PC-9 (cell line): ENCODE data around the gene TCF3. TPM values are rescaled to one million over a fixed set of nuclear protein-coding genes. Genes with fewer than 3 reads are reported as not detected.
A peak's percentile ranks its signal among the peaks of the same experiment; 100 is the strongest.

Experiments used
- BruUV-seq: library from RNA; stranded (reverse); fragments of 400-500 nt; replicated peaks from 2 replicates; lab custom pipeline; 2021; lab: Mats Ljungman, UMichigan
- CTCF ChIA-PET: fragments of 300-600 bp; sonication (Branson Sonifier 250); formaldehyde crosslinking; loops from one replicate; lab custom pipeline; 2022; ENCODE audit warnings: antibody characterized with exemption; lab: Charles Lee
- POLR2A ChIA-PET: fragments of 300-600 bp; sonication (Branson Sonifier 250); formaldehyde crosslinking; loops from one replicate; lab custom pipeline; 2022; ENCODE audit warnings: antibody characterized with exemption; ENCODE audit not compliant: unreplicated experiment; lab: Charles Lee
- DNase-seq, 2 experiments: peaks; one replicate each; pipeline versions ENCODE4 v3.0.0 to v3.0.0-alpha.2; 2015 to 2022; ENCODE audit warnings: mixed read lengths in 1 of 2
- H2AFZ ChIP-seq: fragments of 200-600 bp; sonication (generic); 2 replicates; pipeline ENCODE4 v1.8.1; 2017; ENCODE audit warnings: antibody characterized with exemption
- H3F3A ChIP-seq: fragments of 200-600 bp; sonication (generic); 2 replicates; pipeline ENCODE4 v1.8.1; 2017; ENCODE audit warnings: antibody characterized with exemption, mild to moderate bottlenecking, low read depth; ENCODE audit not compliant: insufficient read depth
- H3K27ac ChIP-seq: fragments of 200-600 bp; sonication (generic); 2 replicates; pipeline ENCODE4 v1.6.1; 2016; ENCODE audit warnings: mixed run types
- H3K27me3 ChIP-seq: fragments of 200-600 bp; sonication (generic); 2 replicates; pipeline ENCODE4 v1.6.1; 2016; ENCODE audit warnings: low read depth, mixed run types; ENCODE audit not compliant: insufficient read depth
- H3K36me3 ChIP-seq: fragments of 200-600 bp; sonication (generic); 2 replicates; pipeline ENCODE4 v1.6.1; 2016; ENCODE audit warnings: low read depth, mixed run types
- H3K4me1 ChIP-seq: fragments of 200-600 bp; sonication (generic); replicated peaks from 2 replicates; pipeline ENCODE4 v1.6.1; 2016; ENCODE audit warnings: mixed run types; ENCODE audit not compliant: insufficient read depth
- H3K4me2 ChIP-seq: fragments of 200-600 bp; sonication (generic); 2 replicates; pipeline ENCODE4 v1.6.1; 2017; ENCODE audit warnings: mixed run types
- H3K4me3 ChIP-seq: fragments of 200-600 bp; sonication (generic); 2 replicates; pipeline ENCODE4 v1.6.1; 2016; ENCODE audit warnings: mixed run types
- H3K79me2 ChIP-seq: fragments of 200-600 bp; sonication (generic); 2 replicates; pipeline ENCODE4 v1.6.1; 2017; ENCODE audit warnings: low read depth, mixed run types
- H3K9me2 ChIP-seq: fragments of 200-600 bp; sonication (generic); 2 replicates; pipeline ENCODE4 v1.8.1; 2017; ENCODE audit warnings: mild to moderate bottlenecking; ENCODE audit not compliant: insufficient read depth
- H3K9me3 ChIP-seq: fragments of 200-600 bp; sonication (generic); 2 replicates; pipeline ENCODE4 v1.8.1; 2016; ENCODE audit warnings: low read depth; ENCODE audit not compliant: insufficient read depth
- H4K20me1 ChIP-seq: fragments of 200-600 bp; sonication (generic); 2 replicates; pipeline ENCODE4 v1.8.1; 2017; ENCODE audit not compliant: insufficient read depth
- CTCF ChIP-seq: fragments of 200-600 bp; sonication (generic); conservative IDR thresholded peaks from 2 replicates; pipeline ENCODE4 v1.6.1; 2017; ENCODE audit warnings: mixed run types, antibody characterized with exemption, mild to moderate bottlenecking, moderate library complexity
- EZH2 ChIP-seq: fragments of 200-600 bp; sonication (generic); IDR thresholded peaks from 2 replicates; pipeline ENCODE4 v1.8.0; 2017; ENCODE audit warnings: antibody characterized with exemption, low read depth
- intact Hi-C: fragments of 100-400 bp; cut with micrococcal nuclease; formaldehyde crosslinking; loops from one replicate; pipeline ENCODE4 v1.10.0; 2022; ENCODE audit not compliant: unreplicated experiment
- total RNA-seq: library from RNA; stranded (reverse); gene quantifications from 2 replicates; pipeline ENCODE4 v1.2.3, GENCODE V29; 2021

The TCF3 gene
- total RNA-seq, 1 experiment from 2014 or later: 98.0 TPM

GRCh38 chr19:1591421-1592023 lies 60.9 kb downstream of the TCF3 start:
- Histone ChIP-seq H3K4me1 (peaks cover 7% of the 10 kb centered on the region; the same call in 1 of the 2 replicates), H4K20me1 (peaks cover 11% of the 10 kb centered on the region), H3K36me3 (no peaks in the 10 kb centered on the region), H2AFZ (no peak overlapping the region), H3F3A (peaks cover 42% of the 10 kb centered on the region; the same call in 1 of the 2 replicates), H3K27me3 (no peaks in the 10 kb centered on the region), H3K9me3 (no peaks in the 10 kb centered on the region), H3K9me2 (no peaks in the 10 kb centered on the region), H3K27ac (peak overlapping the region; percentile 88), H3K4me2 (peak overlapping the region; percentile 88), H3K79me2 (peaks cover 46% of the 10 kb centered on the region), H3K4me3 (peak overlapping the region; percentile 78)
- intact Hi-C loops: loop anchor here (2.0 kb wide), 1 partner anchor 185 kb away; the partner anchor contains the start of gene DAZAP1
- CTCF ChIA-PET: interaction anchor here (1.0 to 1.1 kb wide), 2 partner anchors 25 to 46 kb away, joined by 3 to 5 read pairs; no protein-coding TSS in a partner anchor
- BruUV-seq: TSS peak; percentile 58
- POLR2A ChIA-PET: interaction anchor here (1.0 kb wide), 1 partner anchor 14 kb away, joined by 14 read pairs; the partner anchor contains the start of gene UQCR11
- no peak for TF ChIP-seq CTCF
- no peak for TF ChIP-seq EZH2
- no peak for DNase-seq

GRCh38 chr19:1590641-1591397 lies 61.6 kb downstream of the TCF3 start:
- Histone ChIP-seq H3K9me3 (no peaks in the 10 kb centered on the region), H3K27me3 (no peaks in the 10 kb centered on the region), H3K4me3 (peak overlapping the region; percentile 78), H3K27ac (no peak overlapping the region; the same call in 1 of the 2 replicates), H3K4me1 (peaks cover 7% of the 10 kb centered on the region; the same call in 1 of the 2 replicates), H2AFZ (no peak overlapping the region), H3F3A (peaks cover 42% of the 10 kb centered on the region; the same call in 1 of the 2 replicates), H4K20me1 (peaks cover 11% of the 10 kb centered on the region), H3K79me2 (peaks cover 53% of the 10 kb centered on the region), H3K9me2 (no peaks in the 10 kb centered on the region), H3K36me3 (no peaks in the 10 kb centered on the region), H3K4me2 (peak overlapping the region; percentile 88)
- BruUV-seq: no TSS peak
- intact Hi-C loops: loop anchor here (2.0 kb wide), 1 partner anchor 184 kb away; the partner anchor contains the start of gene DAZAP1
- ChIA-PET CTCF (interaction anchor here (1.0 to 1.1 kb wide), 2 partner anchors 24 to 45 kb away, joined by 3 to 5 read pairs; no protein-coding TSS in a partner anchor), POLR2A (interaction anchor here (0.6 to 1.0 kb wide), 2 partner anchors 15 to 100 kb away, joined by 14 to 21 read pairs; partner anchors contain the start of genes REEP6 and UQCR11)
- no peak; the same call in 1 of the 2 replicates for TF ChIP-seq CTCF
- TF ChIP-seq EZH2: no peak
- DNase-seq: no peak

GRCh38 chr19:1587872-1588271 lies 64.5 kb downstream of the TCF3 start:
- Histone ChIP-seq H3K4me1 (peaks cover 7% of the 10 kb centered on the region), H3K4me3 (no peak overlapping the region), H3K36me3 (no peaks in the 10 kb centered on the region), H3K27ac (0 out of 2 replicates have a peak overlapping the region, but pooled peaks have one; percentile 29), H4K20me1 (peaks cover 11% of the 10 kb centered on the region), H2AFZ (no peak overlapping the region), H3F3A (peaks cover 37% of the 10 kb centered on the region; the same call in 1 of the 2 replicates), H3K4me2 (no peak overlapping the region), H3K9me2 (no peaks in the 10 kb centered on the region), H3K27me3 (no peaks in the 10 kb centered on the region), H3K9me3 (no peaks in the 10 kb centered on the region), H3K79me2 (peaks cover 59% of the 10 kb centered on the region)
- no peak for TF ChIP-seq EZH2
- no peak for TF ChIP-seq CTCF
- intact Hi-C loops: no loop called here
- no TSS peak for BruUV-seq
- CTCF ChIA-PET: no interaction called here
- POLR2A ChIA-PET: interaction anchor here (0.6 kb wide), 1 partner anchor 97 kb away, joined by 12 read pairs; the partner anchor contains the start of gene REEP6
- DNase-seq: no peak
